Stromal cell of bone marrow (primary cell): ENCODE measurements around the gene CHD2.
A peak's percentile ranks its signal among the peaks of the same experiment; 100 is the strongest.
"Not testable (repeated sequence)": the region's sequence is repeated elsewhere in the genome, so short reads cannot be mapped to it uniquely, and the experiment has no call there.

Experiments used
- DNase-seq: peaks from one replicate; pipeline ENCODE4 v3.0.0-alpha.2; 2012; ENCODE audit warnings: low read depth

CHD2 gene

DNA sequence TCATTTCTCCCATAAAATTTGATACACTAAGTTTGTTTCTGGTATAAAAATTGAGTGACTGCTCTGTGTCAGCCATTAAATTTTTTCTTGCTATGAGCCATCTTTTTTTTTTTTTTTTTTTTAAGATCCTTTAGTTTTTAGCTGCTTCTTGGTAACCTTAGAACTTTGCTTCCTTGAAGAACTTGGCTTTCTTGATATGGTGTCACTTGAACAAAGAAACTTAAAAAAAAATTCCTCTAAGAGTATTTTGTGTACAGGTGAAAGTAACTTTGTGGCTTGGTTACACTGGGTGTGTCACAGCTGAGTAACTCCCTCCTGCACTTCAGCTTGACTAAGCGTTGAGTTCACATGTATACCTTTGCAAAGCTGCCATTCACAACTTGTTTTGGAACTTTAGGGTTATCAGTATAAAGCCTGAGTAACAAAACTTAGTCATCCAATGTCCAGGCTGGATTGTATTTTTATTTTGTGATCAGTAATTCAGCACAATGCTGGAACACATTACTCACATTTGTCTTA is 6.5 kb downstream of the CHD2 start:
- DNase-seq: no peak

DNA sequence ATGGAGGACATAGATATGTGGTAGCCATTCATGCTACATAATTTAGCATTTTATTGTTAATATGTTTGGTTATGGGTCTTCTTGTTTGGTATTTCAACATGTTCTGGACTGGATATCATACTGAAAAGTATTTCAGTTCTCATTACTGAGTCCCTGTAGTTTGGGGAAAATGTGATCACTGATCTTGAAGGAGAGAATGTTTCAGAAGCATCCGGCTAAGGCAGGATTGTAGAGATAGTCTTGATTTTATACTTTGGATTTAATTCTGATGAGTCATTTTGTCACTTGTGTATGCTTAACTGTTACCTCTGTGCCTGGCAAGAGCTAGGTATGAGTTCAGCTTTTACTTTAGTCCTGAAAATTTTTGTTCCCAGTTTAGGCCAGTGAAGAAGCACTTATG is 7.1 kb downstream of the CHD2 start:
- no peak for DNase-seq

DNA sequence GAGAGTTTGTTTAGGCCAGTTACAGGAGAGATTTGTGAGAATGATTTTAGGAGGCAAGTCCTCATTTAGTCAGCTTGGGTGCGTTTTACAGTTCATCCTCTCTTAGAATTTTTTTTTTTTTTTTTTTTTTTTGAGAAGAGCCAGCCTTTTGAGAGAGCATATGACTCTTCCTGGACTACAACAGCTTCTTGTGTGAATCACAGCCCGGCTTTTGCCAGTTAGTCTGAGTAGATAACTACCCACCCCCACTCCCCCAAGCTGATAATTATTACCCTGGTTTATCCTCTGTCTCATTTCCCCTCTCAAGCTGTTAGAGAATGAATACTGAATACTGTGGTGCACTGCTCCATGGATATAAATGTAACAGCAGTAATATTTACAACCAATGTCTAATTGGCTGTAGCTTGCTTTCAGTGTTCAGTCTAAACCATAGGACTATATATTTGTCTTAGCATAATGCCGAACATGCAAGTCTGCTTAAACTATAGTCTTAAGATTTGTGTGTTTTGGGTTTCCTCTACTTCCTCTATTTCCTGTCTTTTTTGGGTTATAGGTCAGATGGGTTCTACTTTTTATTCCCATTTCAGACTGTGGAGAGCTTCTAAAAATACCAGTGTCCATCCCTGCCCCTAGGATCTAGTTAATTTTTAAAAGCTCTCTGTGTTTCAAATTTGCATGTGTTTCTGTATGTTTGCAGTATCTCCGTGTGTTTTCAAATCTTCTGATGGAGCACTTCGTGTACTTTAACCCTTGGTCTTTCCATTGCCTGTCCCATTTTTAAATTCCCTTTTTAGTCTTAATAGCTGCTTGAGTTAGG is 8.0 kb downstream of the CHD2 start:
- peak; percentile 91 for DNase-seq

DNA sequence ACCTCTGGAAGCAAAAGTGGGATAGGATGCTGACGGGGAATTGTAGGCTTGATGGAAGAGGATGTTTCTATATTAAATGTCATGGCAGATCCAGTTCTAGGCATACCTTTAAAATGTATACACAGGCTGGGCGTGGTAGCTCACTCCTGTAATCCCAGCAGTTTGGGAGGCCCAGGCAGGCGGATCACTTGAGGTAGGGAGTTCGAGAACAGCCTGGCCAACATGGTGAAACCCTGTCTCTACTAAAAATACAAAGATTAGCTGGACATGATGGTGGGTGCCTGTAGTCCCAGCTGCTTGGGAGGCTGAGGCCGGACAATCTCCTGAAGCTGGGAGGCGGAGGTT is 8.6 kb downstream of the CHD2 start:
- DNase-seq: no peak

DNA sequence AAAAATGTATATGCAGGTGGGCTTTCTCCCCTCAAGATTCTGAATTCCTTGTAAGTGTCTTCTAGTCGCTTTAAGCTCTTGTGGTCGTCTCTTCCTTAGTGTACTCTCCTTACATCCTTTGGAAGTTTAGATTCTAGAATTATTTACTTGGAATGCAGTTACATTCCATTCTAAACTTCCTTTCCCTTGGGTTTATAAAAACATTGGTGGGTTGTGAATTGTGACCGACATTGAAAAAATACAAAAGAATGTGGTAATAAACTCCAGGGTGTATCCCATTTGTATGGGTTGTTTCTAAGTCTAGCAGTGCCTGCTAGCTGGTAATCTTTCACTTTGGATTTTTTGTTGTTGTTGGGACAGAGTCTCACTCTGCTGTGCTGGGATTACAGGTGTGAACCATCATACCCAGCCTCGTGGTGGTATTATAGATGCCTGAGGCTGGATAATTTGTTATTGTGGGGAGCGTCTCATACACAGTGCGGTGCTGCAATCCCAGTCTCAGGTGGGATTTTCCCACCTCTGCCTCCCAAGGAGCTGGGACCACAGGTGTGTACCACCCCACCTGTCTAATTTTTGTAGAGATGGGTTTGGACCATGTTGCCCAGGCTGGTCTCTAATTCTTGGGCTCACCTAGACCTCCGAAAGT is 9.1 kb downstream of the CHD2 start:
- DNase-seq: no peak

DNA sequence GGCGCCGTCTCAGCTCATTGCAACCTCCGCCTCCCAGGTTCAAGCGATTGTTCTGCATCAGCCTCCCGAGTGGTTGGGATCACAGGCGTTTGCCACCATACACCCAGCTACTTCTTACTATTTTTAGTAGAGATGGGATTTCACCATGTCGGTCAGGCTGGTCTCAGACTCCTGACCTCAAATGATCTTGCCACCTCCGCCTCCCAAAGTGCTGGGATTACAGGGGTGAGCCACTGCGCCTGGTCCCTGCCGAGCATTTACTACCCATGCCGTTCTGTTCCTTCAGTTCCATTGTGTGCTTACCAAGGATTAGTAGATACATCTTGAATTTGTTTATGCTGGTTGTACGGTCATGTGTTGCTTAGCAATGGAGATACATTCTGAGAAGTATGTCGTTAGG is 10.3 kb downstream of the CHD2 start:
- DNase-seq: no peak

DNA sequence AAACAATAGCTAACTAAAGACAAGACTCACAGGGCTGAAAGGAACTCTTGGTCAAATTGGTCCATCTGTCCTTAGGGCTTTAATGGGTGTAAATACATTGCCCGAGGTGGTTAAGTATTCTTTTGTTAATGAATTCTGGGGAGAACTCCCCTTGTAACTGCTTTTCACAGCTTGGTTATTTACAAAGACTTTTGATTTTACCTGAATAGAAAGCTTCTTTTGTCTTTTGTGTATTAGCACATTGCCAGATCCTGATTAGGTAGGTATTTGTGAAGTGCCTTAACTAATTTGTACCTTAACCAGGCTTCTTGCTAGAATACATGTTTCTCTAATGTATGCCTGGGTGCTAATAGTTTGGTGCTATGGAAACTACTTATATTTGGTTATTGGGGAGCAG is 14.0 kb downstream of the CHD2 start:
- DNase-seq: no peak

DNA sequence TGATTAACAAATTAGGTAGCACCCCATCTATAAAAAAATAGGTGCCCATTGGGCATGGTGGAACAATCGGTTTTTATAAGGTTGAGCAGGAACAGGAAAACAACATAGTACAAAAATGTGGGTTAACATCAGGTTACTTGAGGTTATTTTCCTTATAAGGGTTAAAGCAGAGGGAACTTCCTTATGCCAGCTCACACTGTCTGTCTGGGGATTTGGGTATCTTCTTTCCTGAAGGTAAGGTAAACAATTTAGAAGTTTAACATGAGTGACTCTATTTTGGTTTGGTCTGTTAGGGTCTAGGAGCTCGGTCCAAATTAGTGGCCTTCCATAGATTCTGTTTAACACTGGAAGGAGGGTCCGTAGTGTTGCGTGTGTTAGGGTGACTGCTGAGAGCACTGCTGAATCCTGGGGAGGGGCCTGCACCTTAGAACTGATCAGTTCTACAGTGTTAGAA is 14.7 kb downstream of the CHD2 start:
- no peak for DNase-seq

DNA sequence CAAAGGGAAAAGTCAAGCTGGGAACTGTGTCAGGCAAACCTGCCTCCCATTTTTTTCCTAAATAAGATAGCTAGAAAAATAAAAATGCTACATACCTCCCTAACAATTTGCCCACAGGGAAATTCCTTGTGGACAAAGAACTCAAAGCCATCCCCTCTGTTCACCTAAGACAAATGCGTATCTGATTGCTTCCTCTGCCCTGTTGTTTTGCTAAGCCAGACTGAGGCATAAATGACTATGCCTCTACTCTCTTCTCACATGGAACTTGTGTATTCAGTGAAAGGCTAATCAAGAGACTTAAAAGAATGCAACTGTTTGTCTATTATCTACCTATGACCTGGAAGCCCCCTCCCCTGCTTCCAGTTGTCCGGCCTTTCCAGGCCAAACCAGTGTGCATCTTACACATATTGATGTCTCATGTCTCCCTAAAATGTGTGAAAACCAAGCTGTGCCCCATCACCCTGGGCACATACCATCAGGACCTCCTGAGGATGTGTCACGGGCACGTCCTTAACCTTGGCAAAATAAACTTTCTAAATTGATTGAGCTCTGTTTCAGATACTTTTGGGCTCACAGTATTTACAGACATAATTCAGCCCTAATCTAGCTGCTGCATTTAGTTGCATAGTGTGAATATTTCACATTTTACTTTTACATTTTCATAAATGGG is 15.8 kb downstream of the CHD2 start:
- no peak for DNase-seq

DNA sequence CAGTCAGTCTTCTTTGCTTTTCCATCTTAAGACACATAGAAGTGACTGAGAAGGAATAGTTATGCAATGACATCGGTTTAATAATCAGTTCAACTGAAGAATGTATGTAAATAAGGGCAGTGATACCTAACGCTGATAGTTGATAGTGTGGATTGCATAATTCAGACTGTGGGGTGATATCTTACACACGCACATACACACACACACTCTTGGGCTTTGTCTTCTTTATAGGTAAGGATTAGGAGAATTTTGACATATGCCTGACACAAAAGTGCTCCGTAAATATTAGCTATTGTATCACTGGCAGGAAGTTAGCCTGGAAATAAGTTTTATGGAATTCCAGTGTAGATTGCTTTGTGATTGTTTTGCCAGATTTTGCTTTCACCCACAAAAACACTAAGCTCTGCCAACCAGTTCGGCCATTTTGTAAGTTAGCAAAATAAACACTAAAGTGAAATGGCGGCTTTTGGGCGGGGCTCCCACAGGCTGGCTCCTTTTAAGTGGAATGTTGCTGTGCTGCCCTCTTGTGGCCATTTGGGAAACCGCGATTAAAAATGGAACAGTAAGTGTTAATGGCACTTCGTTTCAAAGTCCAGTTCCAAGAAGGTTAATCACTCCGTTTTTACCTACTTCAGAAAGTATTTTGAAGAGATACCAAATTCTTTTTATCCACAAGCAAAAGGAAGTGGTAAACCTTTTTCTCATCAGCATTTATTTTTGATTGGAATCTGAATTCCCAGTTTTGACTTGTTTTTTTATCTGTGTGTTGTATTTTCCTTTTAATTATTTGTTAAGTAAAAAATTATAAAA is 17.7 kb downstream of the CHD2 start:
- peak; percentile 91 for DNase-seq

DNA sequence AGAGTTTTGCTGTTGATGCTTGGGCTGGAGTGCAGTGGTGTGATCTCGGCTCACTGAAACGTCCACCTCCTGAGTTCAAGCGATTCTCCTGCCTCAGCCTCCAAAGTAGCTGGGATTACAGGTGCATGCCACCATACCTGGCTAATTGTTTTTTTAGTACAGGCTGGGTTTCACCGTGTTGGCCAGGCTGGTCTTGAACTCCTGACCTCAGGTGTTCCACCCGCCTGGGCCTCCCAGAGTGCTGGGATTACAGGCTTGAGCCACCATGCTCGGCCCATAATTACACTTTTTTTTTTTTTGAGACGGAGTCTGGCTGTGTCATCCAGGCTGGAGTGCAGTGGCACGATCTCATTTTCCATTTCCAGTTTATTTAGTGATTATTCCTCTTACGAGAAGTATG is 18.8 kb downstream of the CHD2 start:
- DNase-seq: not testable (repeated sequence)

DNA sequence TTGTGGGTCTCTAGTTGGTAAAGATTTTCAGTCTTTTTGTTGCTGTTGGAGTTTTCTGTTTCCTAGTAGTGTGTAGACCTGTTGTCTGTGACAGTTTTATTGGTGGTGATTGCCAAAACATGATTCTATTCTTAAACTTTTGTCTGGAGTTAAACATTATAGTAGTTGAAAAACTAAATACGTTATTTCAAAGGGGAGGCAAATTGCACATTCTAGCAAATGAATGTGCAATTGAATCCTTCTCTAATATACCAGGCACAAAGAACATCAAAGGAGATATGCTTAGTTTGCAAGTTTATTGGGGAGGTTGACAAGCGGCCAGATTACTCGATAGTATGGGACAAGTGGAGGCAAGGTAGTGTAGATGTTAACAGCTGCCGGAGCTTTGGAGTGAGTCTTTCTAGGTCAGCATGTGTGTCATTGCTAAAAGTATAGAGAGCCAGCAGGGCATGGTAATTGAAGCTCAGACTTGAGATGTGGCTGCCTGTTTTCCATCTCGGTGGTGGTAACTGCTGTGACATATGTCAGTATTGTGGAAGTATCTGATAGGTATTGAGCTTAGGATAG is 20.6 kb downstream of the CHD2 start:
- DNase-seq: no peak

DNA sequence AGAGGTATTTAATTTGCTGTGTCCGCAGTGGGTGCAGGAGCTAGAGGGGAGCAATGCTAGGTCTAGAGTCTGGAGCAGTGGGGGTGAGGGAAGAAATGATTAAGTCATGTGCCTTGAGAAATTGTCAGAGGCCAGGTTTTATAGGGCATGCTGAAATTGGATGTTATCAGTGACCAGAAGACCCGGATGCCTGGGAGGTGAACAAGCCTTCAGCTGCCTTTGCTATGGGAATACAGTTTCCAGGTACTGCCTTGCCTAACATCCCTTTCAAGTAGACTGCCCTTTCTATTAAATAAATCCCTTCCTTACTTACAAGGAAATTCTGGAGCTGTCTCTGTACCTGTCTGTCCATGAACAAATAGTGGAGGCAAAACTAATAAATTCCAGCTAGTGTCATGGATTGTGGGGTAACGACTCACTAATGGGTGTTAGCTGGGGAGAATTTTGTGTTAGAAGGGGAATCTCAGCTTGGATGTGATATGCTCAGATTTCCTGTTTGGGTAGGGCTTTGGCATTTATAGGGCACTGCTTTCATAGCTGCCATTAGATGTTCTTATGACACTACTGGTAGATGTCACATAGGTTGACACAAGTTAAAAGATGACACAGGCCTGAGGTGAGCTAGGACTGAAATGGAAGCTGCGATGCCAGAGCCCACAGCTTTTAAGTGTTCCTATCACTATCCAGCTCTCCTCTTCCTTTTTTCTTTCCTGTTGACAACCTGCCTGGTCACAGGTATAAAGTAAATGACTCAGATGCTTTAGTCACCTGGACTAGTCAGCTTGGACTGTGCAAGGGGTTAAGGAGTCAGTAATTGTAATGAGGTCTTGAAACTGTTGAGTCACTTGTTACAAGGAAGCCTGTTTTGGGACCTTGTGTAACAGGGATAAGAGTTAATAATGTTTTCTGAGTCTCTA is 21.3 kb downstream of the CHD2 start:
- DNase-seq: no peak

DNA sequence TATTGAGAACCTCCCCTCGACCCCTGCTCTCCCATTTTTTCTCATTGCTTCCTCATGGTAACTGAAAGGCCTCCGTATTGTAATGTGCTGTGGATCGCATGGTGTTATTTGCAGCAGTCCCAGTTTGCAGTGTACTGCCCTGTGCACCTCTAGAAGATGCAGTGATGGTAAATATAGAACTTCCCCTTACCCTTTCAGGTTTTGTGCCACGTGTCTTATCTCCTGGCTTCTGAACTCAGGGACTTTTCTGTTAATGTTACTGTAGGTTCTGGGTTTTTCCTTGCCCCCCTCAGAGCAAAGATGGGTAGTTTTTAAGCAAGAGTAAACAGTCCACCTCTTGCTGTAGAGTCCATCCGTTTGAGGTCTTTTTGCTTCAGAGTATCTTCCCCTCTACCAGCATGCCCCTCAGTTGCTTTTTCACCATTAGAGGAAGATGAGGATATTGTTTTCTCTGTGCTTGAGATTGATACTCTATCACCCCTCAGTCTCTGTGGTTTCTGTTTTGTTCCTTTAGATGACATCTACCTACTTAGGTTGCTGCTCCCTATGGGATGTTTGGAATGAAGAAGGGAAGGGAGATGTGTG is 22.4 kb downstream of the CHD2 start:
- DNase-seq: no peak

DNA sequence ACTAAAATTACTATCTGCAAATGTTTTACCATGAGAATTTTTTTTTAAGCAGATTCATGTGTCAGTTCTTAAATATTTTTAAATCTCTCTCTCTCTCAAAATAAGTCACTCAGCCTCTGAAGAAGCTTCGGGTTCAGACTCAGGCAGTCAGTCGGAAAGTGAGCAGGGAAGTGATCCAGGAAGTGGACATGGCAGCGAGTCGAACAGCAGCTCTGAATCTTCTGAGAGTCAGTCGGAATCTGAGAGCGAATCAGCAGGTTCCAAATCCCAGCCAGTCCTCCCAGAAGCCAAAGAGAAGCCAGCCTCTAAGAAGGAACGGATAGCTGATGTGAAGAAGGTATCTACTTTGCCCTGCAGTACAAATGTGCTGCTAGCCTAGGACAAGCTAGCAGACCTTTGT is 24.1 kb downstream of the CHD2 start:
- DNase-seq: no peak

DNA sequence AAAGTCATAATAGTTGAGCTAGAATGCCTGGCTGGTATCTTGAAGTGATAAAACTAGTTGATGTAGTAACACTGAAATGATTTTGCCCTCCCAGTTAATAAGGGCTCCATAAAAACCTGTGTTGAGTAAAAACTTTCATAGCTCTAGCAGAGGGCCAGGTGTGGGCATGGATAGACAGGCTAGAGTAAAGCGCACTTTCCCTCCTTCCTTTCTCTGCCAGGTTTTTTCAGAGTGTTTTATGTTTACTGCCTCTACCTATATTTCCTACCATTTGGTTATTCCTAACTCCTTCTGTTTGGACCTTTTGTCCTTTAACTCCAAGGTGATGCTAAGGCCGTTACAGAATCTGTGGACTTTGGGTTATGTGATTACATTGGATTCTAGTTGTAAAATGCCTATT is 25.3 kb downstream of the CHD2 start:
- no peak for DNase-seq

DNA sequence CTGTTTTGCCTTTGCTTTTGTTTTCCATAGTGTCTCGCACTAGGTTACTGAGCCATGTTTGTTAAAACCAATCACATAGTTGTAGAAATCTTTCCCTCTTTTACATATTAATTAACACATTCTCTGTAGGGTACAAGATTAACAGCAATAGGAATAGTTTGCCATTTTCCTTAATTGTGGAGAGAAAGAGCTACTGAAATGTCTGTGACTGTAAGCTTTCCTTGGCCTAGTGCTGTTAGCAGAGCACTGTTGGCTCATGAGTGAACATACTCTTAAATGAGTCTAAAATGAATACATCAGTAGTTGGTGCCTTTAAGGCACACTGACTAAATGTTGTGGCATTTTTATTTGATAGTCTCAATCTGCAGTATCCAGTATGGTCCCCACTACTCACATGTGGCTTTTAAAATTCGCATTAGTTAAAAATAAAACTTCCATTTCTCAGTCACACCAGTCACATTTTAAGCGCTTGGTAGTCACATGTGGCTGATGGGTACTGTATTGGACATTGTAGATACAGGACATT is 28.2 kb downstream of the CHD2 start:
- no peak for DNase-seq

DNA sequence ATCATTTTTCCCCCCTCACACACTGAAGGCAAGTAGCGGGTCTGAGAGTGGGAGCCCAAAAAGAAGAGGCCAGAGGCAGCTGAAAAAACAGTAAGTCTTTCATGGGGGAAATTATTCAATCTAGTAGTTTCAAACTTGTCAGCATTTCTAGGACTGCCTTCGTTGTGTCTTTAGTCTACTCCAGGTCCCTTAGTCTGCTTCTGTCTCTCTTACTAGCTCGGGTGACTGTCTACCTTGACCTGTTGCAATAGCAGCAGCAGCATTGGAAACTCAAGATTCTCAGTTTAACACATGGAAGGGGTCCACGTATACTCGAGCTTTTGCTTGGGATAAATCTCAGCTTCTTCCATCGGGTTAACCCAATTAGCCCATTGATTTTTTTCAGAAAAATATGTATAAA is 28.9 kb downstream of the CHD2 start:
- DNase-seq: no peak

DNA sequence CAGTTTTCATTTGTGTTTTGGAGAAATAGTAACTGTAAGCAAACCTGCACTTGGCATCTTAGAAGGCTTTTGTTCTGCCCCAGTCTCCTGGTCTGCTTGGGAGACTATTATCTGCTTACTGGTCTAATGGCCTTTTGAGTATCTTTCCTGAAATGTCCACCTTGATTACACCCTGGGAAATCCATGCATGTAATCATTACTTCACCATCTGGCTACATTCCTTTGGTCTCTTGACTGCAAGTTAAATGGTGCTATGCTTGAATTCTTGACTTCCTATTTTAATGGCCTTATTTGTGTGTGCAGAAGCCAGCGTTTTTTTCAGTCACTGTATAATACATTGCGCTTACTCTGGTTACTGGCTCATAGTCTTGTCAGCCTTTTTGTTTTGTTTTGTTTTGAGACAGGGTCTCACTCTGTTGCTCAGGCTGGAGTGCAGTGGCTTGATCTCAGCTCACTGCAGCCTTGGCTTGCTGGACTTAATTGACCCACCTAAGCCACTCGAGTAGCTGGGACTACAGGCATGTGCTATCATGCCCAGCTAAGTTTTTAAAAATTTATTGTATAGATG is 30.0 kb downstream of the CHD2 start:
- no peak for DNase-seq

DNA sequence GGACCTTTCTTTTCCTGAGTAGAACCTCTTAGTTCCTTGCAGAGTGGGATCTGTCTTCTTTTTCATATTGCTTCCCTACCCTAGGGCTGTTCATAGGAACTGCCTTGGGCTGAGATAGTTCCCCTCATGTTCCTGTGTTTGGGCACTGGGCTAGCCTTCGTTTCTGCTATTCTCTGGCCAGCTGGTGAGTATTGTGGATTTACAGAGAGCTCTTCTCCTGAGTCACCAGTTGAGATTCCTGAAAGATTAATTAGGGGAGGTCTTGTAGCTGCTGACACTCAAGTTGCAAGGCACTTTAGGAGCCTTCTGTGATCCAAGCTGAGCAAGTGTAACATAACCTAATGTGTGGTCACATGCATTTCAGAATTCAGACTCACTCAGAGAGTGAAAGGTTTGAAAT is 30.7 kb downstream of the CHD2 start:
- peak; percentile 87 for DNase-seq
